HEK293T (cell line): ENCODE measurements around the gene HOXC6.

ENCODE experiments used
- CTCF ChIA-PET: fragments of 350-600 bp; formaldehyde crosslinking; extraction: SDS; loops from one replicate; lab custom pipeline; 2021; ENCODE audit warnings: antibody characterized with exemption, inconsistent platforms; lab: Yijun Ruan, JAX
- POLR2A ChIA-PET: fragments of 350-600 bp; formaldehyde crosslinking; extraction: SDS; loops from one replicate; lab custom pipeline; 2020; ENCODE audit warnings: antibody characterized with exemption, inconsistent platforms; lab: Yijun Ruan, JAX
- DNase-seq: peaks from one replicate; pipeline ENCODE4 v3.0.0; 2012; ENCODE audit warnings: mixed read lengths; ENCODE audit errors: extremely low spot score
- ARNT ChIP-seq: fragments of 450-650 bp; IDR thresholded peaks from 2 replicates; pipeline ENCODE4 v1.6.1; 2017; ENCODE audit warnings: mild to moderate bottlenecking
- BHLHE40 ChIP-seq: fragments of 450-650 bp; IDR thresholded peaks from 2 replicates; pipeline ENCODE4 v1.6.1; 2016; ENCODE audit warnings: mild to moderate bottlenecking, moderate library complexity, borderline replicate concordance
- CTBP1 ChIP-seq: fragments of 450-650 bp; IDR thresholded peaks from 2 replicates; pipeline ENCODE4 v1.6.1; 2016; ENCODE audit warnings: borderline replicate concordance
- ELF4 ChIP-seq: fragments of 450-650 bp; IDR thresholded peaks from 2 replicates; pipeline ENCODE4 v1.6.1; 2017; ENCODE audit warnings: antibody characterized with exemption
- FOXA1 ChIP-seq: fragments of 450-650 bp; IDR thresholded peaks from 2 replicates; pipeline ENCODE4 v1.6.1; 2016; ENCODE audit warnings: mild to moderate bottlenecking
- FOXK2 ChIP-seq: fragments of 450-650 bp; IDR thresholded peaks from 2 replicates; pipeline ENCODE4 v1.6.1; 2016; ENCODE audit warnings: mild to moderate bottlenecking
- FOXM1 ChIP-seq: fragments of 450-650 bp; IDR thresholded peaks from 2 replicates; pipeline ENCODE4 v1.6.1; 2017; ENCODE audit warnings: mild to moderate bottlenecking, borderline replicate concordance
- HDGF ChIP-seq: fragments of 450-650 bp; IDR thresholded peaks from 2 replicates; pipeline ENCODE4 v1.6.1; 2017; ENCODE audit warnings: antibody characterized with exemption, borderline replicate concordance
- L3MBTL2 ChIP-seq: fragments of 450-650 bp; conservative IDR thresholded peaks from 2 replicates; pipeline ENCODE4 v1.6.1; 2016; ENCODE audit warnings: mild to moderate bottlenecking
- LEF1 ChIP-seq: fragments of 450-650 bp; IDR thresholded peaks from 2 replicates; pipeline ENCODE4 v1.6.1; 2017; ENCODE audit warnings: mild to moderate bottlenecking, borderline replicate concordance
- NFRKB ChIP-seq: fragments of 450-650 bp; IDR thresholded peaks from 2 replicates; pipeline ENCODE4 v1.6.1; 2016; ENCODE audit warnings: mild to moderate bottlenecking, moderate library complexity
- SP1 ChIP-seq: fragments of 450-650 bp; IDR thresholded peaks from 2 replicates; pipeline ENCODE4 v1.6.1; 2017
- SUZ12 ChIP-seq: fragments of 450-650 bp; IDR thresholded peaks from 2 replicates; pipeline ENCODE4 v1.6.1; 2016; ENCODE audit warnings: mild to moderate bottlenecking
- TARDBP ChIP-seq: fragments of 450-650 bp; IDR thresholded peaks from 2 replicates; pipeline ENCODE4 v1.6.1; 2016
- ZNF384 ChIP-seq: fragments of 450-650 bp; IDR thresholded peaks from 2 replicates; pipeline ENCODE4 v1.6.1; 2016
- TF ChIP-seq, protein P1 (sequence below): fragments of 450-650 bp; IDR thresholded peaks from 2 replicates; pipeline ENCODE4 v1.6.1; 2016

Gene HOXC6

DNA sequence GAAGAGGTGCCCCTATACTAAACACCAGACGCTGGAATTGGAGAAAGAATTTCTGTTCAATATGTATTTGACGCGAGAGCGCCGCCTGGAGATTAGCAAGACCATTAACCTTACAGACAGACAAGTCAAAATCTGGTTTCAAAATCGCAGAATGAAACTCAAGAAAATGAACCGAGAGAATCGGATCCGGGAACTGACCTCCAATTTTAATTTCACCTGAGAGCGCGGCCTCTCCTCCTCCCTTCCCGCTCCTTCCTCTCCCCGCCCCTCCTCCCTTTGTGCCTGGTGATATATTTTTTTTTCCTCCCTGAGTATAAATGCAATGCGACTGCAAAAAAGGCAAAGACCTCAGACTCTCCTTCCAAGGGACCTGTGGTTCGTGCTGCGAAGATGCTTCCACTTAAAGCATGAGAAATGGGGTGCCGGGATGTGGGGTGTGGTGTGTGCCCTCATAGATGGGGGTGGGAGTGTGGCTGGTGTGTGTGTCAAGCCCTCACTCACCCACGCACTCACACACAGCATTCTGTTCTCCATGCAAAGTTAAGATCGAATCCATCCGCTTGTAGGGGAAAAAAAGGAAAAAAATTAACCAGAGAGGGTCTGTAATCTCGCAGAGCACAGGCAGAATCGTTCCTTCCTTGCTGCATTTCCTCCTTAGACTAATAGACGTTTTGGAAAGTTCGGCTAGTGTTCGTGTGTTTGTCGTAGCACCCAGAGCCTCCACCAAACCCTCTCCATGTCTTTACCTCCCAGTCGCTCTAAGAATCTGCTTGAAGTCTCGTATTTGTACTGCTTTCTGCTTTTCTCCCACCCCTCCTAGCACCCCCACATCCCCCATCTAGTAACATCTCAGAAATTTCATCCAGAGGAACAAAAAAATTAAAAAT lies 38.8 kb upstream of the HOXC6 start:
- CTCF ChIA-PET, result interaction anchor here (1.0 to 5.6 kb wide), 7 partner anchors 9 to 226 kb away, joined by 3 to 44 read pairs (median 5); no protein-coding TSS in a partner anchor
- DNase-seq, result no peak
- TF ChIP-seq ZNF384, result no peak
- TF ChIP-seq FOXM1, result no peak
- TF ChIP-seq FOXA1, result no peak
- TF ChIP-seq FOXK2, result no peak
- no peak for TF ChIP-seq L3MBTL2
- no peak for TF ChIP-seq ELF4
- no peak for TF ChIP-seq SP1
- no peak for TF ChIP-seq SUZ12
- TF ChIP-seq BHLHE40, result no peak
- POLR2A ChIA-PET, result interaction anchor here (1.8 to 4.9 kb wide), 3 partner anchors 9 to 49 kb away, joined by 4 to 69 read pairs (median 8); partner anchors contain the start of gene HOXC9

DNA sequence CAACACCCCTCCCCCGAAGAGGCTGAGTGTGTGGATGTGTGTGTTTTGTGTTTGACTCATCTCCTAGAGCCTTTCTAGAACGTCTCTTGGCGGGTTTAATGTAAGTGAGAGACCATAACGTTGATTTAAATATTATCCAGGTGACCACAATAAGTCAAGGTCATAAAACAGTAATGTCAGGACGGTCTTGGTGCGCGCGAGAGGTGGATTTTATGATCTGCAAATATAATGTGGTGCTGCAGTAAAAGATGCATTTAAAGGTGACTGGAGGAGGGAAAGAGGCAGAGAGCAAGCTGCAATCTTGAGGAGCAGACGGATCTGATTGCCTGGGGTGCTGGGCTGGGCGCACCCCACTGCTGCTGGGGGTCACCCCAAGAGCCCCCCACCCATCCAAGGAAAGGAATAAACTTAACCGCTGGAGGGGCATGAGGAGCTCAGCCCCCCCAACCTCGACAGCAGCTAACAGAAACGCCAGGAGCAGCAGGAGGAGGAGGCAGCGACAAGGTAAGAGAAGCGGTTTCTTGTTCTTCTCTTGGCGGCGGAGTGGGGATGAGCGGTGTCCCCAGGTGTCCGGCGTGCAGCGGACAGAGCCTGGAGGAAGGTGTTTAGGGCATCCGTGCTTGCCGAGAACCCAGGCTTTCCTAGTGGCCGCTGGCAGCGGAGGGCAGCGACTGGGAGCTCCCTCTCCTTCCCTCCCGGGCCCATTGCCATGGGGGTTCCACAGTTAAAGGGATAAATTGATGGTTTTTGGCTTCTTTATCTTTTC lies 37.7 kb upstream of the HOXC6 start:
- DNase-seq, result no peak
- POLR2A ChIA-PET, result interaction anchor here (0.7 to 2.2 kb wide), 8 partner anchors 10 to 62 kb away, joined by 3 to 12 read pairs (median 4); partner anchors contain the start of genes HOXC13, HOXC8 and HOXC9
- TF ChIP-seq TARDBP, result no peak
- TF ChIP-seq L3MBTL2, result no peak; the same call in 1 of the 2 replicates
- TF ChIP-seq FOXK2, result no peak
- peak; percentile 70 for TF ChIP-seq CTBP1
- TF ChIP-seq, protein P1, sequence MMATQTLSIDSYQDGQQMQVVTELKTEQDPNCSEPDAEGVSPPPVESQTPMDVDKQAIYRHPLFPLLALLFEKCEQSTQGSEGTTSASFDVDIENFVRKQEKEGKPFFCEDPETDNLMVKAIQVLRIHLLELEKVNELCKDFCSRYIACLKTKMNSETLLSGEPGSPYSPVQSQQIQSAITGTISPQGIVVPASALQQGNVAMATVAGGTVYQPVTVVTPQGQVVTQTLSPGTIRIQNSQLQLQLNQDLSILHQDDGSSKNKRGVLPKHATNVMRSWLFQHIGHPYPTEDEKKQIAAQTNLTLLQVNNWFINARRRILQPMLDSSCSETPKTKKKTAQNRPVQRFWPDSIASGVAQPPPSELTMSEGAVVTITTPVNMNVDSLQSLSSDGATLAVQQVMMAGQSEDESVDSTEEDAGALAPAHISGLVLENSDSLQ, result no peak; the same call in 1 of the 2 replicates
- CTCF ChIA-PET, result interaction anchor here (0.6 to 1.8 kb wide), 8 partner anchors 10 to 369 kb away, joined by 3 to 6 read pairs (median 4); partner anchors contain the start of gene HOXC9

DNA sequence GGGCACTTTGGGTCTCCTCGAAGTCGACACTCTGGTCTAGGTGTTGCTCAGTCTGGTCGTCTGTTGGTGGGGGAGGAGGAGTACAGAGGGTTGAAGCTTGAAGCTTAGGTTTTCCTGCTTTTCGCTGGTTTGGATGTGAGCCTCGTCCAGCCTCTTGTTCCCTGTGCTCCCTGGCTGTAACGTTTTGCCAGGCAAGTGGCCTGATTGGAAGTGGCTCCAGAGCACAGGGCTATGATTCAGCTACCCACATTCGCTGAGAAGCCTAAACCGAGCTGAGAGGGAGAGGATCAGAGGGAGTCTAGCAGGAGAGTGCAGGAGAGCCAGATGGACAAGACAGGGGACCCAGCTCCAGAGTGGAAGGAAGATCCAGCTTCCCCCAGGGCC lies 37.2 kb upstream of the HOXC6 start:
- no peak for DNase-seq
- CTCF ChIA-PET, result interaction anchor here (0.6 to 1.8 kb wide), 9 partner anchors 9 to 368 kb away, joined by 3 to 6 read pairs (median 3); partner anchors contain the start of gene HOXC9
- no peak for TF ChIP-seq FOXA1
- TF ChIP-seq FOXM1, result no peak
- no peak for TF ChIP-seq TARDBP
- TF ChIP-seq ZNF384, result no peak
- no peak for TF ChIP-seq SP1
- no peak for TF ChIP-seq HDGF
- no peak for TF ChIP-seq NFRKB
- TF ChIP-seq LEF1, result no peak
- TF ChIP-seq BHLHE40, result no peak
- no peak for TF ChIP-seq FOXK2
- TF ChIP-seq L3MBTL2, result no peak
- no peak for TF ChIP-seq ELF4
- TF ChIP-seq ARNT, result no peak
- TF ChIP-seq, protein P1, result no peak
- POLR2A ChIA-PET, result interaction anchor here (0.7 to 2.2 kb wide), 9 partner anchors 9 to 61 kb away, joined by 3 to 12 read pairs (median 4); partner anchors contain the start of genes HOXC13, HOXC8 and HOXC9

DNA sequence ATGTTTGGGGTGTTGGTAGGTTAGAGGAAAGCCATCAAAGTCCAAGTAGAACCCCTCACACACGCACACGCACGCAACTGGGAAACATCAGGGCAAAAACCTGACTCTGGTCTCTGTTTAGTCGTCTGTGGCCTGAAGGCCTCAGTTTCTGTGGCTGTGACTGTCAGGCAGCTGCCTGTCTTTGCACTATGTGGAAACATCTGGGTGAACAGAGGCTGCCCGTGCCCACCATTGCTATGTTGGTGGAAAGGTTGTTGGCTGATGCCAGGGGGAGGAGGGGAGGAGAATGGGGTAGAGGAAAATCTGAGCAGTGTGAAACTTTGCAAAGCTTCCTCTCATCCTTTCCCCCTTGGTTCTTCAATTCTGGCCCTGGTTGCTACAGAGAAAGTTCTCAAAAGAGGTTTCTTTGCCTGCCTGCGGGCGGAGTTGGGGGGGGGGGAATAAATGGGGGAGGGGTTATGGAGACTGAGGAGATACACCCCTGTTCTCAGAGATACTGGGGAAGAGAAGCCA lies 35.8 kb upstream of the HOXC6 start:
- no peak for TF ChIP-seq ARNT
- TF ChIP-seq, protein P1, result no peak
- TF ChIP-seq CTBP1, result no peak
- no peak for TF ChIP-seq TARDBP
- TF ChIP-seq L3MBTL2, result no peak
- no peak for TF ChIP-seq NFRKB
- TF ChIP-seq HDGF, result no peak
- no peak for TF ChIP-seq SUZ12
- ChIA-PET CTCF (interaction anchor here (1.2 kb wide), 1 partner anchor 25 kb away, joined by 3 read pairs; no protein-coding TSS in a partner anchor), POLR2A (interaction anchor here (0.8 to 2.2 kb wide), 3 partner anchors 8 to 25 kb away, joined by 3 to 12 read pairs (median 3); partner anchors contain the start of gene HOXC9)
- DNase-seq, result no peak

DNA sequence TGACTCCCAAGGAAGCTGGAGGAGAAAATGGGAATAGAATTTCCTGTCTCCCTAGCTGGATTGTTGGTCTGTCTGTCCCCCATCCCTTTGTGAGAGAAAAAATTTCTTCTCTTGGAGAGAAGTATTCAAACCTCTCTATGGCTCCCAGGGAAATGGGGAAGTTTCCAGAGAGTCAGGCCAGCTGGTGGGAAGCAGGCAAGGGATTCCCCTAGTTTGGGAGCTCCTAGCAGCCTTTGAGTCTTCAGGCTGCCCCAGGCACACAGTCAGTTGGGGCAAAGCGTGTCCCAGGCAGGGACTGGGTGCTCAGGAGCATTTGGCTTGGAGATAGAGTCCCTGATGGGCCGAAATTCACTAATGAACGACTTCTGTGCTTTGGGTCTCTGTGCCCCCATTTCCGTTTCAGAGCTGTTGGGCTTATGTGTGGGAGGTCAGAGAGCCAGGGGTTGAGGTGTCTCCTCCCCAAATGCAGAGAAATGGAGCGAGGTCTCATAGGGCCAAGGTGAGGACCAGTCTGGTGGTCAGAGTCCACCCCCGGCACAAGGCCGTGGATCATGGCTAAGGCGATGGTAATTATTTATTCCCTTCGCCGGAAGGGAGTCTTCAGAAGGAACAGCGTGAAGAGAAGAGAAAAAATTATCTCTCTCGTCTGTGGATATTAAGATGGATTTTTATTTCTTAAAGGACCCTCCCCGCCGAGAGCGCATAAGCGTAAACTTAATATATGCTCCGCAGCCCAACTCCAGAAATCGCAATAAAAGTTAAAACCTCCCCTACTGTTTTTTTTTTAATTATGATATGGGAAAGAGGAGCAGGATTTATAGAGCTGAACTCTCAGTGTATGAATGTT lies 34.9 kb upstream of the HOXC6 start:
- DNase-seq, result no peak
- ChIA-PET CTCF (interaction anchor here (0.6 to 1.3 kb wide), 2 partner anchors 8 to 237 kb away, joined by 3 read pairs; partner anchors contain the start of gene HOXC10), POLR2A (interaction anchor here (0.7 kb wide), 1 partner anchor 236 kb away, joined by 3 read pairs; no protein-coding TSS in a partner anchor)
- TF ChIP-seq TARDBP (no peak), NFRKB (no peak), SUZ12 (no peak), LEF1 (no peak), L3MBTL2 (no peak), FOXM1 (no peak), ZNF384 (no peak), ARNT (no peak), HDGF (no peak), ELF4 (no peak), FOXK2 (no peak), FOXA1 (no peak), BHLHE40 (no peak), CTBP1 (no peak), SP1 (no peak)
- TF ChIP-seq, protein P1, result no peak
